Trophoblast cell (in vitro differentiated cells and primary cell): ENCODE data around the gene ZNF613.
"Not testable (repeated sequence)": the region's sequence is repeated elsewhere in the genome, so short reads cannot be mapped to it uniquely, and the experiment has no call there.

Source experiments
- DNase-seq, 2 donors: peaks; one replicate each; pipeline ENCODE4 v3.0.0-alpha.2; 2016
- H2AFZ ChIP-seq: 2 replicates; pipeline ENCODE4 v1.6.1; 2013; ENCODE audit warnings: low read length, moderate library complexity, mild to moderate bottlenecking; ENCODE audit not compliant: insufficient read depth, poor library complexity
- H2AK5ac ChIP-seq: 2 replicates; pipeline ENCODE4 v1.6.1; 2013; ENCODE audit warnings: mild to moderate bottlenecking, low read length
- H2BK120ac ChIP-seq: 2 replicates; pipeline ENCODE4 v1.6.1; 2013; ENCODE audit warnings: low read length, mild to moderate bottlenecking, moderate library complexity; ENCODE audit not compliant: insufficient read depth, poor library complexity
- H2BK12ac ChIP-seq: 2 replicates; pipeline ENCODE4 v1.6.1; 2013; ENCODE audit warnings: mild to moderate bottlenecking, low read length, moderate library complexity
- H2BK5ac ChIP-seq: 2 replicates; pipeline ENCODE4 v1.6.1; 2013; ENCODE audit warnings: low read length, low read depth, moderate library complexity, mild to moderate bottlenecking; ENCODE audit not compliant: poor library complexity
- H3K14ac ChIP-seq: 2 replicates; pipeline ENCODE4 v1.6.1; 2013; ENCODE audit warnings: mild to moderate bottlenecking, low read length
- H3K18ac ChIP-seq: 2 replicates; pipeline ENCODE4 v1.6.1; 2013; ENCODE audit warnings: mild to moderate bottlenecking, low read length
- H3K23ac ChIP-seq: 2 replicates; pipeline ENCODE4 v1.6.1; 2013; ENCODE audit warnings: low read length
- H3K27ac ChIP-seq: 2 replicates; pipeline ENCODE4 v1.5.1; 2013; ENCODE audit warnings: low read depth, mild to moderate bottlenecking, inconsistent platforms, low read length, moderate library complexity
- H3K27me3 ChIP-seq: 2 replicates; pipeline ENCODE4 v1.6.1; 2013; ENCODE audit warnings: inconsistent platforms, mild to moderate bottlenecking, low read length, moderate library complexity; ENCODE audit not compliant: insufficient read depth
- H3K36me3 ChIP-seq, 2 experiments: 1 replicate in 1 of 2; 2 replicates in 1 of 2; pipeline ENCODE4 v1.6.1; 2013; ENCODE audit warnings: low read length in 2 of 2, mild to moderate bottlenecking in 2 of 2, moderate library complexity in 1 of 2; ENCODE audit not compliant: insufficient read depth in 2 of 2, control insufficient read depth in 1 of 2
- H3K4ac ChIP-seq: 2 replicates; pipeline ENCODE4 v1.6.1; 2013; ENCODE audit warnings: low read depth, mild to moderate bottlenecking, low read length, moderate library complexity
- H3K4me1 ChIP-seq, 2 experiments: 1 replicate in 1 of 2; 2 replicates in 1 of 2; pipeline ENCODE4 v1.6.1; 2013; ENCODE audit warnings: low read length in 2 of 2, mild to moderate bottlenecking in 2 of 2, moderate library complexity in 1 of 2; ENCODE audit not compliant: insufficient read depth in 2 of 2, control insufficient read depth in 1 of 2
- H3K4me2 ChIP-seq: 2 replicates; pipeline ENCODE4 v1.6.1; 2013; ENCODE audit warnings: inconsistent platforms, mild to moderate bottlenecking, low read length, moderate library complexity
- H3K4me3 ChIP-seq: 2 replicates; pipeline ENCODE4 v1.5.1; 2013; ENCODE audit warnings: mild to moderate bottlenecking, low read depth, low read length, inconsistent platforms
- H3K79me1 ChIP-seq: one replicate; pipeline ENCODE4 v1.6.1; 2013; ENCODE audit warnings: low read length
- H3K79me2 ChIP-seq: 2 replicates; pipeline ENCODE4 v1.6.1; 2013; ENCODE audit warnings: low read length, mild to moderate bottlenecking; ENCODE audit not compliant: control insufficient read depth, insufficient read depth, poor library complexity
- H3K9ac ChIP-seq: 2 replicates; pipeline ENCODE4 v1.6.1; 2013; ENCODE audit warnings: mild to moderate bottlenecking, low read length
- H3K9me3 ChIP-seq: 2 replicates; pipeline ENCODE4 v1.6.1; 2013; ENCODE audit warnings: low read depth, mild to moderate bottlenecking, control low read depth, inconsistent platforms, low read length; ENCODE audit not compliant: insufficient read depth
- H4K12ac ChIP-seq: 2 replicates; pipeline ENCODE4 v1.6.1; 2013; ENCODE audit warnings: low read depth, mild to moderate bottlenecking, low read length, moderate library complexity
- H4K8ac ChIP-seq: 2 replicates; pipeline ENCODE4 v1.6.1; 2013; ENCODE audit warnings: low read depth, mild to moderate bottlenecking, low read length, moderate library complexity
- H4K91ac ChIP-seq: one replicate; pipeline ENCODE4 v1.6.1; 2013; ENCODE audit warnings: low read depth, mild to moderate bottlenecking, low read length, moderate library complexity
- WGBS: extraction: QIAGEN DNeasy Blood & Tissue Kit; methylation state at CpG from one replicate; pipeline ENCODE4 v1.1.7; 2013; ENCODE audit warnings: missing lambda C conversion rate; ENCODE audit not compliant: insufficient read length, insufficient coverage; ENCODE audit errors: extremely low coverage; 5-methylcytosine and 5-hydroxymethylcytosine counted together

Gene ZNF613

DNA sequence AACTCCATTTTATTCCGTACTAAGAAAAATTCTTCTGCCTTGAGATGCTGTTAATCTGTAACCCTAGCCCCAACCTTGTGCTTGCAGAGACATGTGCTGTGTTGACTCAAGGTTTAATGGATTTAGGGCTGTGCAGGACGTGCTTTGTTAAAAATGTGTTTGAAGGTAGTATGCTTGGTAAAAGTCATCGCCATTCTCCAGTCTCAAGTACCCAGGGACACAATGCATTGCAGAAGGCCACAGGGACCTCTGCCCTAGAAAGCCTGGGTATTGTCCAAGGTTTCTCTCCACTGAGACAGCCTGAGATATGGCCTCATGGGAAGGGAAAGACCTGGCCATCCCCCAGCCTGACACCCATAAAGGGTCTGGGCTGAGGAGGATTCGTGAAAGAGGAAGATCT is 30.6 kb downstream of the ZNF613 start:
- not testable (repeated sequence) for DNase-seq, H3K27ac ChIP-seq, H3K23ac ChIP-seq, H3K4ac ChIP-seq, H3K4me2 ChIP-seq, H3K27me3 ChIP-seq, H2AK5ac ChIP-seq, H2AFZ ChIP-seq, H4K91ac ChIP-seq, H3K4me3 ChIP-seq, H3K18ac ChIP-seq, H2BK12ac ChIP-seq, H2BK120ac ChIP-seq, H3K14ac ChIP-seq, H3K9ac ChIP-seq, H3K79me2 ChIP-seq, H3K4me1 ChIP-seq, H4K8ac ChIP-seq, H4K12ac ChIP-seq, H3K9me3 ChIP-seq, H3K36me3 ChIP-seq, H2BK5ac ChIP-seq, H3K79me1 ChIP-seq
- WGBS, result no CpG with 5 or more reads among the region's 4 CpGs

DNA sequence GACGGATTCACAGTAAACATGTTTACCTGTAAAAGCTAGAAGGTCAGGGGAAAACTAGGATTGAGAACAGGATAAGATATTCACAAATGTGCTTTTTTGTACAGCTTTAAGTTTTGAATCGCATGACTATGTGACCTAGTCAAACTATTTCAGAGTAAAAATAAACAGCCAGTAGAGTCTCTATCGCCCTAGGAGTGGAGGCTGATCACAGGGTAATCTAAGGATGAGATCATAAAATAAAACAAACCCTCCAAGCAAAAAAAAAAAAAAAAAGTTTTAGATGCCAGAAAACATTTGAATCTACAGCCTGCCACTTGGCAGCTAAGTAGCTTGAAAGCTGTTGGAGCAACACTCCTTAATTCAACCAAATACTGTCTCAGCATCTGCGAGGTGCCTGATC is 32.5 kb downstream of the ZNF613 start:
- Histone ChIP-seq H2BK12ac (no peak overlapping the region), H2BK5ac (peak overlapping the region; percentile 37), H3K79me2 (no peaks in the 10 kb centered on the region), H3K27me3 (no peaks in the 10 kb centered on the region), H3K4ac (no peak overlapping the region), H4K8ac (no peak overlapping the region), H3K36me3 (peaks cover under 1 to 1% of the 10 kb centered on the region in 2 experiments), H3K18ac (no peak overlapping the region), H2AFZ (no peak overlapping the region), H3K9me3 (peaks cover 2% of the 10 kb centered on the region), H3K79me1 (no peaks in the 10 kb centered on the region), H4K12ac (no peak overlapping the region), H3K23ac (no peak overlapping the region), H3K4me2 (no peak overlapping the region), H3K14ac (no peak overlapping the region), H3K27ac (no peak overlapping the region), H3K4me1 (no peaks in the 10 kb centered on the region), H2BK120ac (no peak overlapping the region), H3K4me3 (no peak overlapping the region), H3K9ac (no peak overlapping the region), H4K91ac (no peak overlapping the region), H2AK5ac (no peak overlapping the region)
- WGBS, result no CpG with 5 or more reads among the region's 4 CpGs
- no peak for DNase-seq

DNA sequence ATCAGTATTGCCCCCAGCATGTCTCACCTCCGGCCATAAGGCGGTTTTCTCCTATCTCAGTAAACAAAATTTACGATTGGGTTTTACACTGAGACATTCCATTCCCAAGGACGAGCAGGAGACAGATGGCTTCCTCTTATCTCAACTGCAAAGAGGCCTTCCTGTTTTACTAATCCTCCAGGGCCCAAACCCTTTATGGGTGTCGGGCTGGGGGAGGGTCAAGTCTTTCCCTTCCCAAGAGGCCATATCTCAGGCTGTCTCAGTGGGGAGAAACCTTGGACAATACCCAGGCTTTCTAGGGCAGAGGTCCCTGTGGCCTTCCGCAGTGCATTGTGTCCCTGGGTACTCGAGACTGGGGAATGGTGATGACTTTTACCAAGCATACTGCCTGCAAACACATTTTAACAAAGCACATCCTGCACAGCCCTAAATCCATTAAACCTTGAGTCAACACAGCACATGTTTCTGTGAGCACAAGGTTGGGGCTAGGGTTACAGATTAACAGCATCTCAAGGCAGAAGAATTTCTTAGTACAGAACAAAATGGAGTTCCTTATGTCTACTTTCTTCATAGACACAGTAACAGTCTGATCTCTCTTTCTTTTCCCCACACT is 33.5 kb downstream of the ZNF613 start:
- not testable (repeated sequence) for H4K8ac ChIP-seq, DNase-seq, H3K4me2 ChIP-seq, H3K14ac ChIP-seq, H3K4ac ChIP-seq, H2BK120ac ChIP-seq, H2AK5ac ChIP-seq, H3K18ac ChIP-seq, H4K91ac ChIP-seq, H4K12ac ChIP-seq, H3K4me3 ChIP-seq, H2AFZ ChIP-seq, H3K79me1 ChIP-seq, H3K9ac ChIP-seq, H3K27me3 ChIP-seq, H3K9me3 ChIP-seq, H3K23ac ChIP-seq, H3K4me1 ChIP-seq, H2BK12ac ChIP-seq, H2BK5ac ChIP-seq, H3K79me2 ChIP-seq
- no CpG with 5 or more reads among the region's 7 CpGs for WGBS
- H3K36me3 ChIP-seq, result peaks cover 4 to 11% of the 10 kb centered on the region in 2 experiments
- peak overlapping the region; percentile 3 for H3K27ac ChIP-seq

DNA sequence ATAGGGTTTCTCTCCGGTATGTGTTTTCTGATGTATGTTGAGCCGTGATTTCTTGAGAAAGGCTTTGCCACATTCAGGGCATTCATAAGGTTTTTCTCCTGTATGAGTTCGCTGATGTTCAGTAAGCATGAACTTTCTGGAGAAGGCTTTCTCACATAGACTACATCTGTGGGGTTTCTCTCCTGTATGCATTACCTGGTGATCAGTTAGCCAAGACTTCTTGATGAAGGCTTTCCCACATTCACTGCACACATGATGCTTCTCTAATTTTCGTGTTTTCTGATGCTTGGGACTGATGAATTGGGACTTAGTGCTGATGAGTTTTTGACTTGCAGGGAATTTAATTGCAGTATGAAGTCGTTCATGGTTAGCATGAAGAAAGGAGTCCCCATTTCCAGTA is 38.3 kb downstream of the ZNF613 start:
- Histone ChIP-seq H2BK5ac (no peak overlapping the region), H3K4me3 (no peak overlapping the region), H2AK5ac (no peak overlapping the region), H3K14ac (no peak overlapping the region), H3K27me3 (no peaks in the 10 kb centered on the region), H3K23ac (no peak overlapping the region), H3K9ac (no peak overlapping the region), H3K9me3 (peaks cover 18% of the 10 kb centered on the region), H2AFZ (no peak overlapping the region), H3K79me2 (no peaks in the 10 kb centered on the region), H3K4me2 (no peak overlapping the region), H3K79me1 (no peaks in the 10 kb centered on the region), H4K12ac (no peak overlapping the region), H2BK12ac (no peak overlapping the region), H3K4me1 (no peaks in the 10 kb centered on the region), H3K36me3 (peaks cover 24 to 37% of the 10 kb centered on the region in 2 experiments), H2BK120ac (no peak overlapping the region), H4K8ac (no peak overlapping the region), H3K4ac (no peak overlapping the region), H3K18ac (no peak overlapping the region), H3K27ac (no peak overlapping the region), H4K91ac (no peak overlapping the region)
- WGBS, result no CpG with 5 or more reads among the region's 5 CpGs
- no peak for DNase-seq
